ENCODE results near the gene SMYD3.

The SMYD3 gene

DNA sequence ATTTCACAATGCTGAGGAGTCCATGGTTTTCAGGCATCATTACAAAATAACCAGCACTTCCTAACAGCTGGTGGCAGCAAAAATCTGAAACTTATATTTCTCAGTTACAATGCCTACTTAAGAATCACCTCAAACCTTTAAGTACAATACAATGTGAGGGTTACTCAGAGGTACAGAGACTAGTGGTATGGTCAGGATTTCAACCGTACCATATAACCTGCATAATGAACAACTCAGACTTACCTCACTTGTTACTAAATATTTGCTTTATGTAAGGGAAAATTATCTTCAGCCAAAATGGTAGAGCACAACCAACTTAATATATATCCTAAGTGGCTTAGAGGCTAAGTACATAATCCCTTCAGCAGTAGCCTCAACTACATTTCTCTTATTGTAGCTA lies 344.5 kb downstream of the SMYD3 start:
- no peak overlapping the region for H3K27ac ChIP-seq
- TF ChIP-seq, protein P1, sequence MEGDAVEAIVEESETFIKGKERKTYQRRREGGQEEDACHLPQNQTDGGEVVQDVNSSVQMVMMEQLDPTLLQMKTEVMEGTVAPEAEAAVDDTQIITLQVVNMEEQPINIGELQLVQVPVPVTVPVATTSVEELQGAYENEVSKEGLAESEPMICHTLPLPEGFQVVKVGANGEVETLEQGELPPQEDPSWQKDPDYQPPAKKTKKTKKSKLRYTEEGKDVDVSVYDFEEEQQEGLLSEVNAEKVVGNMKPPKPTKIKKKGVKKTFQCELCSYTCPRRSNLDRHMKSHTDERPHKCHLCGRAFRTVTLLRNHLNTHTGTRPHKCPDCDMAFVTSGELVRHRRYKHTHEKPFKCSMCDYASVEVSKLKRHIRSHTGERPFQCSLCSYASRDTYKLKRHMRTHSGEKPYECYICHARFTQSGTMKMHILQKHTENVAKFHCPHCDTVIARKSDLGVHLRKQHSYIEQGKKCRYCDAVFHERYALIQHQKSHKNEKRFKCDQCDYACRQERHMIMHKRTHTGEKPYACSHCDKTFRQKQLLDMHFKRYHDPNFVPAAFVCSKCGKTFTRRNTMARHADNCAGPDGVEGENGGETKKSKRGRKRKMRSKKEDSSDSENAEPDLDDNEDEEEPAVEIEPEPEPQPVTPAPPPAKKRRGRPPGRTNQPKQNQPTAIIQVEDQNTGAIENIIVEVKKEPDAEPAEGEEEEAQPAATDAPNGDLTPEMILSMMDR (IDR thresholded peaks at IDR 0.05), result no peak
- no peaks in the 10 kb centered on the region for H3K9me3 ChIP-seq (ENCODE audit: control insufficient read depth, low read length)
- no peak overlapping the region for H3K4me3 ChIP-seq (ENCODE audit: low read depth, low read length)
- H3K79me2 ChIP-seq, result no peaks in the 10 kb centered on the region
- H3K27me3 ChIP-seq (ENCODE audit: control insufficient read depth, insufficient read depth, low read length), result no peaks in the 10 kb centered on the region
- no peak overlapping the region for H3K4me2 ChIP-seq (ENCODE audit: low read length)
- no peaks in the 10 kb centered on the region for H3K4me1 ChIP-seq
- H2AFZ ChIP-seq, result no peak overlapping the region
- H3K9ac ChIP-seq, result no peak overlapping the region
- no peaks in the 10 kb centered on the region for H3K36me3 ChIP-seq (ENCODE audit: control insufficient read depth, insufficient read depth, low read length)

- Histone ChIP-seq H3K4me1 (no peaks in the 10 kb centered on the region), H3K27ac (no peak overlapping the region), H3K27me3 (ENCODE audit: control insufficient read depth, insufficient read depth, low read length) (no peaks in the 10 kb centered on the region), H3K4me3 (ENCODE audit: low read depth, low read length) (no peak overlapping the region), H3K79me2 (no peaks in the 10 kb centered on the region), H3K36me3 (ENCODE audit: control insufficient read depth, insufficient read depth, low read length) (no peaks in the 10 kb centered on the region), H3K4me2 (ENCODE audit: low read length) (no peak overlapping the region), H2AFZ (no peak overlapping the region), H3K9me3 (ENCODE audit: control insufficient read depth, low read length) (no peaks in the 10 kb centered on the region), H3K9ac (no peak overlapping the region)
- TF ChIP-seq, protein P1 (IDR thresholded peaks at IDR 0.05), result no peak
Observed at GRCh38 chr1:246161626-246162025, 345.5 kb downstream of the SMYD3 start.

DNA sequence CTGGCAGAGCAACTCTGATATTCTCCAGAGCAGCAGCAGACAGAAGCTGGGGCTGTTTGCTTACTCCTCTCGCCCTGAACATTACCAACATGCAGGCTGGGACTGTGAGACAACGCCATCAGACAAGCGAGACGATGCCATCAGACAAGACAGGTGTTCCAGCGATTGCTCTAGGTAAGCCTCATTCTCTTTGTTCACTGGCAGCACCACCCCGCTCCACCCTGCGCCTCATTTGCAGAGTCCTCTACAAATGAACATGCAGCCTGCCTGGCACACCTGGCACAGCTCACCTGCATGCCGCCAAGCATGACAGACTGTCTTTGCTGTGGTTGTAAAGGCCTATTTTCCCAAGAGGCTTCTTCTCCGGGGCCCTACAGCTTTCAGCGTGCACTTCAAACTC lies 346.2 kb downstream of the SMYD3 start:
- TF ChIP-seq, protein P1 (IDR thresholded peaks at IDR 0.05), result no peak
- H3K4me2 ChIP-seq (ENCODE audit: low read length), result no peak overlapping the region
- H3K9me3 ChIP-seq (ENCODE audit: control insufficient read depth, low read length), result no peaks in the 10 kb centered on the region
- H2AFZ ChIP-seq, result no peak overlapping the region
- no peaks in the 10 kb centered on the region for H3K27me3 ChIP-seq (ENCODE audit: control insufficient read depth, insufficient read depth, low read length)
- no peak overlapping the region for H3K4me3 ChIP-seq (ENCODE audit: low read depth, low read length)
- no peaks in the 10 kb centered on the region for H3K4me1 ChIP-seq
- H3K27ac ChIP-seq, result no peak overlapping the region
- H3K9ac ChIP-seq, result no peak overlapping the region
- no peaks in the 10 kb centered on the region for H3K36me3 ChIP-seq (ENCODE audit: control insufficient read depth, insufficient read depth, low read length)
- H3K79me2 ChIP-seq, result no peaks in the 10 kb centered on the region

GRCh38 chr1:246160374-246160773 lies 346.7 kb downstream of the SMYD3 start:
- H3K4me3 ChIP-seq (ENCODE audit: low read depth, low read length), result no peak overlapping the region
- H3K4me1 ChIP-seq, result no peaks in the 10 kb centered on the region
- H3K27ac ChIP-seq, result no peak overlapping the region
- no peak overlapping the region for H2AFZ ChIP-seq
- H3K79me2 ChIP-seq, result no peaks in the 10 kb centered on the region
- H3K9me3 ChIP-seq (ENCODE audit: control insufficient read depth, low read length), result no peaks in the 10 kb centered on the region
- TF ChIP-seq, protein P1 (IDR thresholded peaks at IDR 0.05), result no peak
- H3K4me2 ChIP-seq (ENCODE audit: low read length), result no peak overlapping the region
- no peaks in the 10 kb centered on the region for H3K27me3 ChIP-seq (ENCODE audit: control insufficient read depth, insufficient read depth, low read length)
- no peaks in the 10 kb centered on the region for H3K36me3 ChIP-seq (ENCODE audit: control insufficient read depth, insufficient read depth, low read length)
- no peak overlapping the region for H3K9ac ChIP-seq
